ENCODE measurements around the gene TENM3. TPM values are rescaled to one million over a fixed set of nuclear protein-coding genes. Genes with fewer than 3 reads are reported as not detected.

Gene TENM3
- total and polyA plus RNA-seq, 10 of the 15 experiments (the other 5 are each of a cell fraction or from before 2014, with no cell fraction given), result 0.01 to 1.7 (median 0.08) TPM; not detected in 2

DNA sequence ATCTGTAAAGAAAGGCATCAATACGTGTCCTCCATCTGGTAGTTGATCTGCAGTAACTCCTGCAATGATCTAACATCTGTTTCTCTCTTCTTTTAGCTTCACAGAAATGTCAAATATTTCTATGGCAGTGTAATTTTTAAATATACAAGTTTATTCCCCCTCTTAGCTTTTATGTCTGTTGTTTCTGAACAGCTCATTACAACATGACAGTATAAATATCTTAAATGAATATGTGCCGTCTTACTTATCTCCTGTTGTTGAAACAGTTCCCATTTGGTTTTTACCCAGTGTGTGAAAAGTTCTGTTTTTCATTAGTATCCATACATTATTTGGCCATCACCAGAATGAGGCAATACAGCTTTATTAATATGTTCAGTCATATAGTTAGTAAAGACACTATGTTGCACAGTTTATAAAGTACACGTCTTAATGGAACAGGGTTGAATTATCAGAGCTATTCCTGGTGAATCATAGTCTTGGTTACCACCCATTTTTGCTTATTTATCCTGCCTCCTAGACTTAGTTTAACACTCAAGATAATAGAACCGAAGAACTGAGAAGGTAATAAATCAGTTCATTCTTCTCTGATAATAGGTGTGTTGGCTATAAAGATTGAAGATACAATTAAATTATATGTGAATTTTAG is 321.6 kb downstream of the TENM3 start (continued):
- TF ChIP-seq EP300 (IDR thresholded peaks at IDR 0.05; ENCODE audit: borderline replicate concordance in 1 of 2, control insufficient read depth in 1 of 2, low read depth in 2 of 2, low read length in 2 of 2), result no peak
- no peak for TF ChIP-seq ZNF207 (IDR thresholded peaks at IDR 0.05; ENCODE audit: borderline replicate concordance)
- TF ChIP-seq, protein P1, sequence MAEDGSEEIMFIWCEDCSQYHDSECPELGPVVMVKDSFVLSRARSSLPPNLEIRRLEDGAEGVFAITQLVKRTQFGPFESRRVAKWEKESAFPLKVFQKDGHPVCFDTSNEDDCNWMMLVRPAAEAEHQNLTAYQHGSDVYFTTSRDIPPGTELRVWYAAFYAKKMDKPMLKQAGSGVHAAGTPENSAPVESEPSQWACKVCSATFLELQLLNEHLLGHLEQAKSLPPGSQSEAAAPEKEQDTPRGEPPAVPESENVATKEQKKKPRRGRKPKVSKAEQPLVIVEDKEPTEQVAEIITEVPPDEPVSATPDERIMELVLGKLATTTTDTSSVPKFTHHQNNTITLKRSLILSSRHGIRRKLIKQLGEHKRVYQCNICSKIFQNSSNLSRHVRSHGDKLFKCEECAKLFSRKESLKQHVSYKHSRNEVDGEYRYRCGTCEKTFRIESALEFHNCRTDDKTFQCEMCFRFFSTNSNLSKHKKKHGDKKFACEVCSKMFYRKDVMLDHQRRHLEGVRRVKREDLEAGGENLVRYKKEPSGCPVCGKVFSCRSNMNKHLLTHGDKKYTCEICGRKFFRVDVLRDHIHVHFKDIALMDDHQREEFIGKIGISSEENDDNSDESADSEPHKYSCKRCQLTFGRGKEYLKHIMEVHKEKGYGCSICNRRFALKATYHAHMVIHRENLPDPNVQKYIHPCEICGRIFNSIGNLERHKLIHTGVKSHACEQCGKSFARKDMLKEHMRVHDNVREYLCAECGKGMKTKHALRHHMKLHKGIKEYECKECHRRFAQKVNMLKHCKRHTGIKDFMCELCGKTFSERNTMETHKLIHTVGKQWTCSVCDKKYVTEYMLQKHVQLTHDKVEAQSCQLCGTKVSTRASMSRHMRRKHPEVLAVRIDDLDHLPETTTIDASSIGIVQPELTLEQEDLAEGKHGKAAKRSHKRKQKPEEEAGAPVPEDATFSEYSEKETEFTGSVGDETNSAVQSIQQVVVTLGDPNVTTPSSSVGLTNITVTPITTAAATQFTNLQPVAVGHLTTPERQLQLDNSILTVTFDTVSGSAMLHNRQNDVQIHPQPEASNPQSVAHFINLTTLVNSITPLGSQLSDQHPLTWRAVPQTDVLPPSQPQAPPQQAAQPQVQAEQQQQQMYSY (CRISPR knock-in tag; IDR thresholded peaks at IDR 0.05), result no peak

DNA sequence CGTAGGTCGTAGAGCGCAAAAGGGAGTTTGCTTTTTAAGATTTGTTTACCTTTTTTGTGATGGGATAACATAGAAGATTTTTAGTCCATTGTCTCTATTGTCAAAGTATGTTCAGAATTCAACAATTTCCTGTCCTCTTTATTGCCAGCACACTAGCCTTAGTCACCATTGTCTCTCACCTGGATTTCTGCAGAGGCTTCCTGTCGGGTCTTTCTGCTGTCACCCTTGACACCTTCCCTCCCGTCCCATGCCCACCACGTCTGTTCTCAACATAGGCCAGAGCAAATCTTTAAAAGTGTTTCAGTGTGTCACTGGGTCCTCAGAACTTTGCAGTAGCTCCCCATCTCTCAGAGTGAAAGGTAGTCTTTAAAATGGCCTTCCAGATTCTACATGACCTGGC is 323.9 kb downstream of the TENM3 start:
- ChIA-PET POLR2A (no interaction called here), CTCF (no interaction called here), SMC1A (ENCODE audit: uncharacterized antibody, unreplicated experiment) (no interaction called here), RAD21 (ENCODE audit: unreplicated experiment) (interaction anchor here (1.5 kb wide), 1 partner anchor 15 kb away, joined by 4 read pairs; no protein-coding TSS in a partner anchor)
- H2AFZ ChIP-seq (ENCODE audit: control insufficient read depth, low read depth, low read length), result no peak overlapping the region
- H3K4me1 ChIP-seq (ENCODE audit: control insufficient read depth, insufficient read depth, low read length), result no peaks in the 10 kb centered on the region
- in situ Hi-C loops (cut with MboI), result no loop called here
- H3K36me3 ChIP-seq (ENCODE audit: control insufficient read depth in 2 of 2, insufficient read depth in 2 of 2, low read length in 1 of 2), result no peaks in the 10 kb centered on the region
- ATAC-seq, result no peak
- intact Hi-C loops (cut with micrococcal nuclease; ENCODE audit: unreplicated experiment), result no loop called here
- H3K79me2 ChIP-seq (ENCODE audit: control insufficient read depth, insufficient read depth, low read length), result no peaks in the 10 kb centered on the region
- H3K4me2 ChIP-seq (ENCODE audit: control insufficient read depth, insufficient read depth), result no peak overlapping the region
- no peaks in the 10 kb centered on the region for H4K20me1 ChIP-seq (ENCODE audit: control insufficient read depth, insufficient read depth)
- H3K9ac ChIP-seq (ENCODE audit: control insufficient read depth, insufficient read depth, low read length), result no peak overlapping the region
- WGBS (ENCODE audit: insufficient coverage, insufficient replicate concordance, low lambda C conversion rate, missing lambda C conversion rate), result 21% methylated on average over 6 of the region's 6 CpGs
- no peak overlapping the region for H3K4me3 ChIP-seq
- H3K27me3 ChIP-seq (replicated peaks in 1 of 2; ENCODE audit: control insufficient read depth in 2 of 2, insufficient read depth in 2 of 2, low read length in 1 of 2), result no peaks in the 10 kb centered on the region; a peak in 1 of 4 replicates
- H3K9me3 ChIP-seq (replicated peaks; ENCODE audit: control insufficient read depth, insufficient read depth, low read length), result no peaks in the 10 kb centered on the region
- DNase-seq (ENCODE audit: low read depth, low spot score), result no peak
- H3K27ac ChIP-seq (ENCODE audit: control insufficient read depth, insufficient read depth), result no peak overlapping the region
- no peak for FAIRE-seq
- BruUV-seq (replicated peaks), result no TSS peak
- no peak for TF ChIP-seq NFYB (IDR thresholded peaks at IDR 0.05; ENCODE audit: insufficient read depth, low read depth, low read length)
- TF ChIP-seq, protein P2, sequence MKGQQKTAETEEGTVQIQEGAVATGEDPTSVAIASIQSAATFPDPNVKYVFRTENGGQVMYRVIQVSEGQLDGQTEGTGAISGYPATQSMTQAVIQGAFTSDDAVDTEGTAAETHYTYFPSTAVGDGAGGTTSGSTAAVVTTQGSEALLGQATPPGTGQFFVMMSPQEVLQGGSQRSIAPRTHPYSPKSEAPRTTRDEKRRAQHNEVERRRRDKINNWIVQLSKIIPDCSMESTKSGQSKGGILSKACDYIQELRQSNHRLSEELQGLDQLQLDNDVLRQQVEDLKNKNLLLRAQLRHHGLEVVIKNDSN (IDR thresholded peaks at IDR 0.05; ENCODE audit: borderline replicate concordance, extremely low read length, insufficient read depth, low read depth, low read length), result no peak
- no peak for TF ChIP-seq IKZF2 (IDR thresholded peaks at IDR 0.05)
- TF ChIP-seq RAD51 (IDR thresholded peaks at IDR 0.05), result no peak
- TF ChIP-seq, protein P3, sequence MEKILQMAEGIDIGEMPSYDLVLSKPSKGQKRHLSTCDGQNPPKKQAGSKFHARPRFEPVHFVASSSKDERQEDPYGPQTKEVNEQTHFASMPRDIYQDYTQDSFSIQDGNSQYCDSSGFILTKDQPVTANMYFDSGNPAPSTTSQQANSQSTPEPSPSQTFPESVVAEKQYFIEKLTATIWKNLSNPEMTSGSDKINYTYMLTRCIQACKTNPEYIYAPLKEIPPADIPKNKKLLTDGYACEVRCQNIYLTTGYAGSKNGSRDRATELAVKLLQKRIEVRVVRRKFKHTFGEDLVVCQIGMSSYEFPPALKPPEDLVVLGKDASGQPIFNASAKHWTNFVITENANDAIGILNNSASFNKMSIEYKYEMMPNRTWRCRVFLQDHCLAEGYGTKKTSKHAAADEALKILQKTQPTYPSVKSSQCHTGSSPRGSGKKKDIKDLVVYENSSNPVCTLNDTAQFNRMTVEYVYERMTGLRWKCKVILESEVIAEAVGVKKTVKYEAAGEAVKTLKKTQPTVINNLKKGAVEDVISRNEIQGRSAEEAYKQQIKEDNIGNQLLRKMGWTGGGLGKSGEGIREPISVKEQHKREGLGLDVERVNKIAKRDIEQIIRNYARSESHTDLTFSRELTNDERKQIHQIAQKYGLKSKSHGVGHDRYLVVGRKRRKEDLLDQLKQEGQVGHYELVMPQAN (conservative IDR thresholded peaks at IDR 0.05), result no peak
- TF ChIP-seq IKZF1 (conservative IDR thresholded peaks at IDR 0.05), result no peak
- TF ChIP-seq, protein P4, sequence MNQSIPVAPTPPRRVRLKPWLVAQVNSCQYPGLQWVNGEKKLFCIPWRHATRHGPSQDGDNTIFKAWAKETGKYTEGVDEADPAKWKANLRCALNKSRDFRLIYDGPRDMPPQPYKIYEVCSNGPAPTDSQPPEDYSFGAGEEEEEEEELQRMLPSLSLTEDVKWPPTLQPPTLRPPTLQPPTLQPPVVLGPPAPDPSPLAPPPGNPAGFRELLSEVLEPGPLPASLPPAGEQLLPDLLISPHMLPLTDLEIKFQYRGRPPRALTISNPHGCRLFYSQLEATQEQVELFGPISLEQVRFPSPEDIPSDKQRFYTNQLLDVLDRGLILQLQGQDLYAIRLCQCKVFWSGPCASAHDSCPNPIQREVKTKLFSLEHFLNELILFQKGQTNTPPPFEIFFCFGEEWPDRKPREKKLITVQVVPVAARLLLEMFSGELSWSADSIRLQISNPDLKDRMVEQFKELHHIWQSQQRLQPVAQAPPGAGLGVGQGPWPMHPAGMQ (IDR thresholded peaks at IDR 0.05; ENCODE audit: borderline replicate concordance), result no peak
- TF ChIP-seq, protein P5, sequence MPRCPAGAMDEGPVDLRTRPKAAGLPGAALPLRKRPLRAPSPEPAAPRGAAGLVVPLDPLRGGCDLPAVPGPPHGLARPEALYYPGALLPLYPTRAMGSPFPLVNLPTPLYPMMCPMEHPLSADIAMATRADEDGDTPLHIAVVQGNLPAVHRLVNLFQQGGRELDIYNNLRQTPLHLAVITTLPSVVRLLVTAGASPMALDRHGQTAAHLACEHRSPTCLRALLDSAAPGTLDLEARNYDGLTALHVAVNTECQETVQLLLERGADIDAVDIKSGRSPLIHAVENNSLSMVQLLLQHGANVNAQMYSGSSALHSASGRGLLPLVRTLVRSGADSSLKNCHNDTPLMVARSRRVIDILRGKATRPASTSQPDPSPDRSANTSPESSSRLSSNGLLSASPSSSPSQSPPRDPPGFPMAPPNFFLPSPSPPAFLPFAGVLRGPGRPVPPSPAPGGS (IDR thresholded peaks at IDR 0.05; ENCODE audit: borderline replicate concordance, insufficient read depth, low read depth, low read length, poor library complexity, severe bottlenecking), result no peak

Measured in GM12878 (cell line).